Measurements from ENCODE around the gene FLOT2. TPM values are rescaled to one million over a fixed set of nuclear protein-coding genes. Genes with fewer than 3 reads are reported as not detected.

Gene FLOT2
- total RNA-seq, 4 donors from 2014 or later: 48.1 to 76.1 (median 58.6) TPM

- no peak for TF ChIP-seq CTCF (IDR thresholded peaks at IDR 0.05; ENCODE audit: low read depth)
Observed at GRCh38 chr17:28900986-28901726, 3.6 kb upstream of the FLOT2 start.

- TF ChIP-seq CTCF (IDR thresholded peaks at IDR 0.05; ENCODE audit: low read depth): no peak
Observed at GRCh38 chr17:28899212-28899815, 1.8 kb upstream of the FLOT2 start.

GRCh38 chr17:28898527-28898955, 1.0 kb upstream of the FLOT2 start:
- no peak for TF ChIP-seq CTCF (IDR thresholded peaks at IDR 0.05; ENCODE audit: low read depth)

- TF ChIP-seq CTCF (IDR thresholded peaks at IDR 0.05; ENCODE audit: low read depth): no peak
Observed at GRCh38 chr17:28897769-28898526, 415 bp upstream of the FLOT2 start.

GRCh38 chr17:28896491-28896883, 1.0 kb downstream of the FLOT2 start:
- no peak for TF ChIP-seq CTCF (IDR thresholded peaks at IDR 0.05; ENCODE audit: low read depth)

- no peak for TF ChIP-seq CTCF (IDR thresholded peaks at IDR 0.05; ENCODE audit: low read depth)
Observed at GRCh38 chr17:28895794-28896447, 1.6 kb downstream of the FLOT2 start.

Data from subcutaneous adipose tissue (tissue), 4 donors.